Chondrocyte (in vitro differentiated cells): ENCODE measurements around the gene OR5P2. TPM values are rescaled to one million over a fixed set of nuclear protein-coding genes. Genes with fewer than 3 reads are reported as not detected.
"Not testable (repeated sequence)": the region's sequence is repeated elsewhere in the genome, so short reads cannot be mapped to it uniquely, and the experiment has no call there.

Experiments
- DNase-seq: peaks from one replicate; pipeline ENCODE4 v3.0.0; 2021; ENCODE audit warnings: mixed read lengths, low spot score
- H3K27ac Mint-ChIP-seq: one replicate; pipeline ENCODE4 v1.8.0; 2021; ENCODE audit warnings: mild to moderate bottlenecking, moderate library complexity, mixed read lengths; ENCODE audit not compliant: unreplicated experiment
- H3K27me3 Mint-ChIP-seq: 2 replicates; pipeline ENCODE4 v1.8.0; 2021; ENCODE audit warnings: low read depth, mixed read lengths
- H3K36me3 Mint-ChIP-seq: 2 replicates; pipeline ENCODE4 v1.8.0; 2021; ENCODE audit warnings: low read depth, mixed read lengths
- H3K4me1 Mint-ChIP-seq: 2 replicates; pipeline ENCODE4 v1.8.0; 2021; ENCODE audit warnings: low read depth, mild to moderate bottlenecking, mixed read lengths
- H3K4me3 Mint-ChIP-seq: one replicate; pipeline ENCODE4 v1.8.0; 2021; ENCODE audit warnings: mild to moderate bottlenecking, moderate library complexity, mixed read lengths; ENCODE audit not compliant: unreplicated experiment
- H3K9me3 Mint-ChIP-seq: 2 replicates; pipeline ENCODE4 v1.8.0; 2021; ENCODE audit warnings: low read depth, mixed read lengths
- total RNA-seq: library from RNA; stranded (reverse); gene quantifications from 3 replicates; pipeline ENCODE4 v1.2.1, GENCODE V29; 2021
- TF ChIP-seq, protein P1 (sequence below): fragments of 200-600 bp; sonication (generic); IDR thresholded peaks from 2 replicates; pipeline ENCODE4 v1.5.0; 2021; ENCODE audit warnings: antibody characterized with exemption, mild to moderate bottlenecking, moderate library complexity

OR5P2 gene
- total RNA-seq, 1 donor from 2014 or later = not detected

DNA sequence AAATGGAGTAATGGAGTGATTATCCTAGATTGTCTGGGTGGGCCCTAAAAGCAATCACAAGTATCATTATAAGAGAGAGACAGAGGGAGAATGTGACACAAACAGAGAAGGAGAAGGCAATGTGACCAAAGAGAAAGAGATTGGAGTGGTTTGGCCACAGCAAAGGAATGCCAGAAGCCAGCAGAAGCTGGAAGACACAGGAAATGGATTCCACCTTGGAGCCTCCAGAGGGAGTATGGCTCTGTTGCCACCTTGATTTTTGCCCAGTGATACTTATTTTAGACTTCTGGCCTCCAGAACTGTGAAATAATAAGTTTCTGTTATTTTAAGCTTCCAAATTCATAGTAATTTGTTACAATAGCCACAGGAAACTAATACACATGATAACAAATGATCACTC lies 36.8 kb upstream of the OR5P2 start:
- no peak for DNase-seq
- peaks cover 2% of the 10 kb centered on the region for H3K9me3 Mint-ChIP-seq
- peaks cover 5% of the 10 kb centered on the region for H3K27me3 Mint-ChIP-seq
- no peaks in the 10 kb centered on the region for H3K36me3 Mint-ChIP-seq
- TF ChIP-seq, protein P1, sequence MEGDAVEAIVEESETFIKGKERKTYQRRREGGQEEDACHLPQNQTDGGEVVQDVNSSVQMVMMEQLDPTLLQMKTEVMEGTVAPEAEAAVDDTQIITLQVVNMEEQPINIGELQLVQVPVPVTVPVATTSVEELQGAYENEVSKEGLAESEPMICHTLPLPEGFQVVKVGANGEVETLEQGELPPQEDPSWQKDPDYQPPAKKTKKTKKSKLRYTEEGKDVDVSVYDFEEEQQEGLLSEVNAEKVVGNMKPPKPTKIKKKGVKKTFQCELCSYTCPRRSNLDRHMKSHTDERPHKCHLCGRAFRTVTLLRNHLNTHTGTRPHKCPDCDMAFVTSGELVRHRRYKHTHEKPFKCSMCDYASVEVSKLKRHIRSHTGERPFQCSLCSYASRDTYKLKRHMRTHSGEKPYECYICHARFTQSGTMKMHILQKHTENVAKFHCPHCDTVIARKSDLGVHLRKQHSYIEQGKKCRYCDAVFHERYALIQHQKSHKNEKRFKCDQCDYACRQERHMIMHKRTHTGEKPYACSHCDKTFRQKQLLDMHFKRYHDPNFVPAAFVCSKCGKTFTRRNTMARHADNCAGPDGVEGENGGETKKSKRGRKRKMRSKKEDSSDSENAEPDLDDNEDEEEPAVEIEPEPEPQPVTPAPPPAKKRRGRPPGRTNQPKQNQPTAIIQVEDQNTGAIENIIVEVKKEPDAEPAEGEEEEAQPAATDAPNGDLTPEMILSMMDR = no peak
- H3K4me1 Mint-ChIP-seq = no peaks in the 10 kb centered on the region
- no peak overlapping the region for H3K4me3 Mint-ChIP-seq
- H3K27ac Mint-ChIP-seq = no peak overlapping the region

DNA sequence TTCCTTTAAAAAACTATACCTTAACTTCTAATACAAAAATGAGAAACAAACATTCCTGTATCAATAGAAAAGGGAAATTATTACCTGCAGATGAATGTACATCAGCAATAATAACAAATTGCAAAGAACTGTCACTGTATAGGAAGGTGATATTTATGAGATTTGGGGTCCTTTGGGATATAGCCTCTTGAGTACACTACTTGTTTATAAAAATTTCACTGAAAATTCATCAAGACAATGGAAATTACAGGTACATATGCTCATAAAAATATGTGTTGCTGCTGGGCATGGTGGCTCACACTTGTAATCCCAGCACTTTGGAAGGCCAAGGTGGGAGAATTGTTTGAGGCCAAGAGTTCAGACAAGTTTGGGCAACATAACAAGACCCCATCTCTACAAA lies 34.0 kb upstream of the OR5P2 start, which contains the start of gene OR5P3:
Gene OR5P3 (minus strand): TSS at position 101 of the 400 bp plus-strand sequence.
- peaks cover 2% of the 10 kb centered on the region for H3K9me3 Mint-ChIP-seq
- H3K27ac Mint-ChIP-seq = no peak within 1 kb of the TSS
- H3K4me1 Mint-ChIP-seq = no peaks in the 10 kb centered on the region
- peaks cover 5% of the 10 kb centered on the region for H3K27me3 Mint-ChIP-seq
- TF ChIP-seq, protein P1 = no peak
- DNase-seq = no peak
- no peak within 1 kb of the TSS for H3K4me3 Mint-ChIP-seq
- H3K36me3 Mint-ChIP-seq = no peaks in the 10 kb centered on the region

DNA sequence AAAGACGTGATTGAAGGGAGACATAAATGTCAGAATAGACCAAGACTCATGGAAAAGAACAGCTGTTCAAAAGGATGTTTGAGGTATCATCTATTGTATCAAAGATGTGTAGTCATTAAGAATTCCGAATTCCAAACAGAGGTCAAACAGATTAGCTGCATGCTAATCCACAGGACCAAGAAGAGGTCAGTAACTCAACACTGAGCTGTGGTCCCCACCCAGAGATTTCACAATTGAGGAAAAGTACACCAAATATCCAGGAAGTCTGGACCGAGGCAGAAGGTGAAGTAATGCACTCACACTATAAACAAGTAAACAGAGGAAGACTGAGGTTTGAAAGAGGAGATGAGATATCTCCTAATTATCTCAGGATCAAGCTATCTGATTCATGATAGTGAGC lies 29.6 kb upstream of the OR5P2 start:
- Mint-ChIP-seq H3K4me1 (no peaks in the 10 kb centered on the region), H3K4me3 (no peak overlapping the region), H3K9me3 (no peaks in the 10 kb centered on the region), H3K27ac (no peak overlapping the region), H3K27me3 (no peaks in the 10 kb centered on the region), H3K36me3 (no peaks in the 10 kb centered on the region)
- TF ChIP-seq, protein P1 = no peak
- DNase-seq = no peak

DNA sequence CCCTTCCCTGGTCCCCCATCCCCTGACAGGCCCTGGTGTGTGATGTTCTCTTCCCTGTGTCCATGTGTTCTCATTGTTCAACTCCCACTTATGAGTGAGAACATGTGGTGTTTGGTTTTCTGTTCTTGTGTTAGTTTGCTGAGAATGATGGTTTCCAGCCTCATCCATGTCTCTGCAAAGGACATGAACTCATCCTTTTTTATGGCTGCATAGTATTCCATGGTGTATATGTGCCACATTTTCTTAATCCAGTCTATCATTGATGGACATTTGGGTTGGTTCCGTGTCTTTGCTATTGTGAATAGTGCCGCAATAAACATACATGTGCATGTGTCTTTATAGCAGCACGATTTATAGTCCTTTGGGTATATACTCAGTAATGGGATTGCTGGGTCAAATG lies 23.7 kb upstream of the OR5P2 start:
- DNase-seq, H3K27me3 Mint-ChIP-seq, H3K36me3 Mint-ChIP-seq, H3K4me1 Mint-ChIP-seq, H3K4me3 Mint-ChIP-seq, H3K27ac Mint-ChIP-seq: not testable (repeated sequence)
- H3K9me3 Mint-ChIP-seq = peaks cover 29% of the 10 kb centered on the region

DNA sequence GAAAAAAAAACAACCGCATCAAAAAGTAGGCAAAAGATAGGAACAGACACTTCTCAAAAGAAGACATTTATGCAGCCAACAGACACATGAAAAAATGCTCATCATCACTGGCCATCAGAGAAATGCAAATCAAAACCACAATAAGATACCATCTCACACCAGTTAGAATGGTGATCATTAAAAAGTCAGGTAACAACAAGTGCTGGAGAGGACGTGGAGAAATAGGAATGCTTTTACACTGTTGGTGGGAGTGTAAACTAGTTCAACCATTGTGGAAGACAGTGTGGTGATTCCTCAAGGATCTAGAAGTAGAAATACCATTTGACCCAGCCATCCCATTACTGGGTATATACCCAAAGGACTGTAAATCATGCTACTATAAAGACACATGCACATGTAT lies 18.2 kb upstream of the OR5P2 start:
- not testable (repeated sequence) for H3K27me3 Mint-ChIP-seq, H3K27ac Mint-ChIP-seq, H3K4me3 Mint-ChIP-seq, DNase-seq, H3K4me1 Mint-ChIP-seq
- Mint-ChIP-seq H3K9me3 (peaks cover 51% of the 10 kb centered on the region), H3K36me3 (peaks cover 11% of the 10 kb centered on the region)

DNA sequence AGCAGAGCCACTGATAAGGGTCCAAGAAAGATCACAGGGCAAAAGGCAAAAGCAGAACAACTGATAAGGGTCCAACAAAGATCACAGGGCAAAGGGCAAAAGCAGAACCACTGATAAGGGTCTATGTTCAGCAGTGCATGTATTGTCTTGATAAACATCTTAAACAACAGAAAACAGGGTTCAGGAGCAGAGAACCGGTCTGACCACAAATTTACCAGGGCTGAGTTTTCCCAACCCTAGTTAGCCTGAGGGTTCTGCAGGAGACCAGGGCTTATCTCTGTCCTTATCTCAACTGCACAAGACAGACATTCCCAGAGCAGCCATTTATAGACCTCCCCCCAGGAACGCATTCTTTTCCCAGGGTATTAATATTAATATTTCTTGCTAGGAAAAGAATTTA lies 13.6 kb upstream of the OR5P2 start:
- not testable (repeated sequence) for H3K4me1 Mint-ChIP-seq

DNA sequence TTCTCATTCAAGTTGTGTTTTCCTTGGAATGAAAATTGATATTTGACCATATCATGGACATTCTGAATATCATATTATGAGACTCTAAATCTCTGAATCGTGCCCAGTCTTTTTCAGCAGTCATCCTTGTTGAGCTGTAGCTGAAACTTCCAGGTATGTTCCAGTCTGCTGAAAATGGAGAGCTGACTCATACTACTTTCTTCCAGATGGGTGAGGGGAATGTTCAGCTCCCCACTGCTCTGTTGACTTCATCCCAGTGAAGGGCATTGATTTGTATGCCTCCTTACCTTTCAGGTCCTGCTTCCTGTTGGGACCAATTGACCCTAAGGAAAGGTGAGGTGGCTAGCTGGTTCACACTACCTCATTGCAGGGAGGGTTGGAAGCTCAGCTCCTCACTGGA lies 3.5 kb downstream of the OR5P2 start:
- no peak for DNase-seq
- no peak overlapping the region for H3K27ac Mint-ChIP-seq
- no peak overlapping the region for H3K4me3 Mint-ChIP-seq
- peaks cover 5% of the 10 kb centered on the region for H3K36me3 Mint-ChIP-seq
- peaks cover 12% of the 10 kb centered on the region for H3K9me3 Mint-ChIP-seq
- no peaks in the 10 kb centered on the region for H3K4me1 Mint-ChIP-seq
- H3K27me3 Mint-ChIP-seq = no peaks in the 10 kb centered on the region
- TF ChIP-seq, protein P1 = no peak

More for the DNA sequence above, 13.6 kb upstream of the OR5P2 start:
- H3K4me3 Mint-ChIP-seq, H3K27ac Mint-ChIP-seq, DNase-seq, H3K27me3 Mint-ChIP-seq, H3K36me3 Mint-ChIP-seq: not testable (repeated sequence)
- peaks cover 49% of the 10 kb centered on the region for H3K9me3 Mint-ChIP-seq
